ENCODE data around the gene SIRT1. TPM values are rescaled to one million over a fixed set of nuclear protein-coding genes. Genes with fewer than 3 reads are reported as not detected.
"Not testable (repeated sequence)": the region's sequence is repeated elsewhere in the genome, so short reads cannot be mapped to it uniquely, and the experiment has no call there.

The SIRT1 gene
- total RNA-seq (14.0 TPM), polyA plus RNA-seq (ENCODE audit: insufficient read depth in 1 of 8, insufficient read length in 8 of 8, low replicate concordance in 1 of 8) (10 to 100 TPM; 15.0 to 25.3 (median 19.9) TPM)
- long read RNA-seq, donor 1, full-length matches to known transcripts: 2 of 2 reads
- long read RNA-seq, donor 1, partial matches to known transcripts: 0 of 2 reads
- long read RNA-seq, donor 1, other reads (novel, unspliced or antisense): 0 of 2 reads
- long read RNA-seq, donor 2: 0 reads
- long read RNA-seq, donor 3, full-length matches to known transcripts: 4 of 4 reads
- long read RNA-seq, donor 3, partial matches to known transcripts: 0 of 4 reads
- long read RNA-seq, donor 3, other reads (novel, unspliced or antisense): 0 of 4 reads
- long read RNA-seq, donor 4: 0 reads
- long read RNA-seq, donor 5, full-length matches to known transcripts: 7 of 30 reads
- long read RNA-seq, donor 5, partial matches to known transcripts: 23 of 30 reads
- long read RNA-seq, donor 5, other reads (novel, unspliced or antisense): 0 of 30 reads
- long read RNA-seq, donor 6, full-length matches to known transcripts: 7 of 18 reads
- long read RNA-seq, donor 6, partial matches to known transcripts: 11 of 18 reads
- long read RNA-seq, donor 6, other reads (novel, unspliced or antisense): 0 of 18 reads
- long read RNA-seq, donor 7, full-length matches to known transcripts: 1 of 15 reads
- long read RNA-seq, donor 7, partial matches to known transcripts: 14 of 15 reads
- long read RNA-seq, donor 7, other reads (novel, unspliced or antisense): 0 of 15 reads
- long read RNA-seq, donor 8, full-length matches to known transcripts: 2 of 11 reads
- long read RNA-seq, donor 8, partial matches to known transcripts: 9 of 11 reads
- long read RNA-seq, donor 8, other reads (novel, unspliced or antisense): 0 of 11 reads
- long read RNA-seq, donor 9, full-length matches to known transcripts: 1 of 1 reads
- long read RNA-seq, donor 9, partial matches to known transcripts: 0 of 1 reads
- long read RNA-seq, donor 9, other reads (novel, unspliced or antisense): 0 of 1 reads
- long read RNA-seq, donor 10, full-length matches to known transcripts: 5 of 15 reads
- long read RNA-seq, donor 10, partial matches to known transcripts: 10 of 15 reads
- long read RNA-seq, donor 10, other reads (novel, unspliced or antisense): 0 of 15 reads
- long read RNA-seq, donor 11, full-length matches to known transcripts: 2 of 2 reads
- long read RNA-seq, donor 11, partial matches to known transcripts: 0 of 2 reads
- long read RNA-seq, donor 11, other reads (novel, unspliced or antisense): 0 of 2 reads

GRCh38 chr10:67884313-67884841 is at the start of gene SIRT1:
Gene SIRT1, plus strand, starts transcription at chr10:67884656. Its CDS starts 66 bp downstream, at chr10:67884722.
- peaks cover 8% of the 10 kb centered on the region for H3K4me1 ChIP-seq (ENCODE audit: control insufficient read depth, insufficient read depth, low read length)
- under 1% methylated on average over 61 of the region's 62 CpGs for WGBS (ENCODE audit: insufficient coverage)
- H3K36me3 ChIP-seq (ENCODE audit: control insufficient read depth, insufficient read depth, low read length): peaks cover 10% of the 10 kb centered on the region
- peak within 1 kb of the TSS; percentile 91 for H3K4me3 ChIP-seq (ENCODE audit: low read length)
- peak; percentile 98 for DNase-seq
- H3K27me3 ChIP-seq (ENCODE audit: control insufficient read depth, insufficient read depth, low read length): no peaks in the 10 kb centered on the region
- H3K27ac ChIP-seq (ENCODE audit: low read length): peak within 1 kb of the TSS; percentile 97
- no peaks in the 10 kb centered on the region for H3K9me3 ChIP-seq (replicated peaks; ENCODE audit: control insufficient read depth, low read depth, low read length)

- DNase-seq; H3K4me3 ChIP-seq (ENCODE audit: low read length); H3K27me3 ChIP-seq (ENCODE audit: control insufficient read depth, insufficient read depth, low read length); H3K9me3 ChIP-seq (replicated peaks; ENCODE audit: control insufficient read depth, low read depth, low read length); H3K36me3 ChIP-seq (ENCODE audit: control insufficient read depth, insufficient read depth, low read length); H3K27ac ChIP-seq (ENCODE audit: low read length); H3K4me1 ChIP-seq (ENCODE audit: control insufficient read depth, insufficient read depth, low read length): not testable (repeated sequence)
- no CpG with 5 or more reads among the region's 6 CpGs for WGBS (ENCODE audit: insufficient coverage)
These were observed 48.7 kb upstream of the SIRT1 start for GRCh38 chr10:67835541-67836394.

- no peaks in the 10 kb centered on the region for H3K4me1 ChIP-seq (ENCODE audit: control insufficient read depth, insufficient read depth, low read length)
These were observed 48.0 kb upstream of the SIRT1 start for GRCh38 chr10:67836488-67836887.

GRCh38 chr10:67836972-67837371 is 47.5 kb upstream of the SIRT1 start:
- no peak for DNase-seq
- Histone ChIP-seq H3K4me1 (ENCODE audit: control insufficient read depth, insufficient read depth, low read length) (no peaks in the 10 kb centered on the region), H3K36me3 (ENCODE audit: control insufficient read depth, insufficient read depth, low read length) (no peaks in the 10 kb centered on the region), H3K4me3 (ENCODE audit: low read length) (no peak overlapping the region), H3K27me3 (ENCODE audit: control insufficient read depth, insufficient read depth, low read length) (no peaks in the 10 kb centered on the region), H3K27ac (ENCODE audit: low read length) (no peak overlapping the region), H3K9me3 (replicated peaks; ENCODE audit: control insufficient read depth, low read depth, low read length) (peaks cover 5% of the 10 kb centered on the region)
- WGBS (ENCODE audit: insufficient coverage): no CpG with 5 or more reads among the region's 1 CpG

More at GRCh38 chr10:67836488-67836887, 48.0 kb upstream of the SIRT1 start:
- Histone ChIP-seq H3K9me3 (replicated peaks; ENCODE audit: control insufficient read depth, low read depth, low read length) (peaks cover under 1% of the 10 kb centered on the region), H3K27ac (ENCODE audit: low read length) (no peak overlapping the region), H3K4me3 (ENCODE audit: low read length) (no peak overlapping the region), H3K27me3 (ENCODE audit: control insufficient read depth, insufficient read depth, low read length) (no peaks in the 10 kb centered on the region), H3K36me3 (ENCODE audit: control insufficient read depth, insufficient read depth, low read length) (no peaks in the 10 kb centered on the region)
- no CpG with 5 or more reads among the region's 2 CpGs for WGBS (ENCODE audit: insufficient coverage)
- DNase-seq: no peak

GRCh38 chr10:67837541-67838314 is 46.7 kb upstream of the SIRT1 start, which contains the start of gene DNAJC12:
Gene DNAJC12, minus strand, starts transcription at chr10:67838188. Its CDS starts 177 bp downstream, at chr10:67838011.
- Histone ChIP-seq H3K4me3 (ENCODE audit: low read length) (peak within 1 kb of the TSS; percentile 34), H3K4me1 (ENCODE audit: control insufficient read depth, insufficient read depth, low read length) (no peaks in the 10 kb centered on the region), H3K36me3 (ENCODE audit: control insufficient read depth, insufficient read depth, low read length) (no peaks in the 10 kb centered on the region), H3K27me3 (ENCODE audit: control insufficient read depth, insufficient read depth, low read length) (no peaks in the 10 kb centered on the region), H3K9me3 (replicated peaks; ENCODE audit: control insufficient read depth, low read depth, low read length) (peaks cover 6% of the 10 kb centered on the region), H3K27ac (ENCODE audit: low read length) (peak within 1 kb of the TSS; percentile 73)
- peak; percentile 95 for DNase-seq
- 0% methylated on average over 1 of the region's 5 CpGs for WGBS (ENCODE audit: insufficient coverage)

- H3K9me3 ChIP-seq (replicated peaks; ENCODE audit: control insufficient read depth, low read depth, low read length); DNase-seq; H3K4me3 ChIP-seq (ENCODE audit: low read length); H3K27me3 ChIP-seq (ENCODE audit: control insufficient read depth, insufficient read depth, low read length); H3K36me3 ChIP-seq (ENCODE audit: control insufficient read depth, insufficient read depth, low read length); H3K4me1 ChIP-seq (ENCODE audit: control insufficient read depth, insufficient read depth, low read length); H3K27ac ChIP-seq (ENCODE audit: low read length): not testable (repeated sequence)
- WGBS (ENCODE audit: insufficient coverage): no CpG with 5 or more reads among the region's 12 CpGs
These were observed 44.9 kb upstream of the SIRT1 start for GRCh38 chr10:67839511-67839910.

- WGBS (ENCODE audit: insufficient coverage): 63% methylated on average over 2 of the region's 3 CpGs
- H3K36me3 ChIP-seq (ENCODE audit: control insufficient read depth, insufficient read depth, low read length): no peaks in the 10 kb centered on the region
- H3K4me3 ChIP-seq (ENCODE audit: low read length): no peak overlapping the region
- H3K4me1 ChIP-seq (ENCODE audit: control insufficient read depth, insufficient read depth, low read length): no peaks in the 10 kb centered on the region
- H3K9me3 ChIP-seq (replicated peaks; ENCODE audit: control insufficient read depth, low read depth, low read length): peaks cover 6% of the 10 kb centered on the region
- DNase-seq: no peak
- H3K27me3 ChIP-seq (ENCODE audit: control insufficient read depth, insufficient read depth, low read length): no peaks in the 10 kb centered on the region
- no peak overlapping the region for H3K27ac ChIP-seq (ENCODE audit: low read length)
These were observed 44.5 kb upstream of the SIRT1 start for GRCh38 chr10:67839951-67840350.

GRCh38 chr10:67841737-67842136 is 42.7 kb upstream of the SIRT1 start:
- DNase-seq: no peak
- Histone ChIP-seq H3K27me3 (ENCODE audit: control insufficient read depth, insufficient read depth, low read length) (no peaks in the 10 kb centered on the region), H3K36me3 (ENCODE audit: control insufficient read depth, insufficient read depth, low read length) (no peaks in the 10 kb centered on the region), H3K9me3 (replicated peaks; ENCODE audit: control insufficient read depth, low read depth, low read length) (peaks cover 6% of the 10 kb centered on the region), H3K4me1 (ENCODE audit: control insufficient read depth, insufficient read depth, low read length) (no peaks in the 10 kb centered on the region), H3K27ac (ENCODE audit: low read length) (no peak overlapping the region), H3K4me3 (ENCODE audit: low read length) (no peak overlapping the region)
